HG02571 (cell line): ENCODE measurements around the gene SLC17A5.

Source experiments
- ATAC-seq: cut with Tn5 transposase; IDR thresholded peaks from one replicate; pipeline ENCODE4 v1.9.1; 2021; ENCODE audit warnings: mild to moderate bottlenecking, moderate library complexity; ENCODE audit not compliant: unreplicated experiment

SLC17A5 gene

DNA sequence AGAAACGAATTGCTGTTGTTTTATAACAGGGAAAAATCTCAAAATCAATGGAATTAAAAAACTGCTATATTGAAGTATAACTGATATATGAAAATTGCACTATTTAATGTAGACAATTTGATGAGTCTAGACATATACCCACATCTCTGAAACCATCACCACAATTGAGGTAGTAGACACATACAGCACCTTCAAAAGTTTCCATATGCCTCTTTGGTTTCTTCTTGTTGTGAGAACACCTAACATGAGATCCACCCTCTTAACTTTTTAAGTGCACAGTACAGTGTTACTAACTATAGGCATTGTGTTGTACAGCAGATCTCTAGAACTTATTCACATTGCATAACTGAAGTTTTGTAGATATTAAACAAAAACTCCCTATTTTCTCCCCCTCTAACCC is 14.0 kb upstream of the SLC17A5 start:
- no peak for ATAC-seq

DNA sequence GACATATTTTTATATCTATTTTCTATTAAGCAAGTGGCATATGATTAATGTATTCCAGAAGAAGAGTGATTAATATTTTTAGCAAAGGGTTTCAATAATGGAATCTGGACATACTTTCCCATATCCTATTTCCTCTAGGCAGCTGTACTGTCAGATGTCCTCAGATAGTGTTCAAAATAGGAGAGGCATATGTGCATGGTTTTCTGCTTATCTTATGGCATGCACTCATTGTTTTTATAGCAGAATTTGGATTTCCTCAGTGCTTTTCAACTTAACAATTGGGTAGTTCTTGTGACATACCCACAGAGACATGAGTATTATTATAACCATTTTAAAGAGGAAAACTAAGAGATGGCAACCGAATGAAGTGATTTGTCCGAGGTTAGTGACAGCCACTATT is 12.6 kb upstream of the SLC17A5 start:
- no peak for ATAC-seq

DNA sequence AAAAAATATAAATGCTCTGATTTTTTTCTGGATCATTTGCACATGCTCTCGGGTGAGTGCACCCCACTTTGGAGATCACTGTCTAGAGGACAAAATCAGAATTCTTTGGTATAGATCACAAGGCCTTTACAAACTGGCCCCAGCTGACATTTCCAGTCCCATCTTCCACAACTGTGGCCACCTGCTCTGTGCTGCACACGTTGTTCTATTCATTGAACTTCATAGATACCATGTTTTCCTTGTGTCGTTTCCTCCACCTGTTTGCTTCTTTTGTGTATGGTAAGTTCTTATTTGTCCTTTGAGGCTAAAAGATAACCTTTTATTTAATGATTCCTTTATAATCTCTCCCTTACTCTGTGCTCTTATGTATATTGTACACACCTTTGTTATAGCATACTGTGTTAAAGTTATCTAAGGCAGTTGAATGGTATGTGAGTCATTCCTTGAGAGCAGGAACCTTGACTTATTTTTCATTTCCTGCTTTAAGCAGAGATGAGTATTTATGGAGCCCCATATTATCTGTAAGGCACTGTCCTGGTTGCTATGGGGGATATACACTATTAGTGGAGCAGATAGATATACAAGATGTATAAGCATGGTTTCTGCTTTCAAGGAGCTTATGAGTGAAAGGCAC is 12.0 kb upstream of the SLC17A5 start:
- no peak for ATAC-seq

DNA sequence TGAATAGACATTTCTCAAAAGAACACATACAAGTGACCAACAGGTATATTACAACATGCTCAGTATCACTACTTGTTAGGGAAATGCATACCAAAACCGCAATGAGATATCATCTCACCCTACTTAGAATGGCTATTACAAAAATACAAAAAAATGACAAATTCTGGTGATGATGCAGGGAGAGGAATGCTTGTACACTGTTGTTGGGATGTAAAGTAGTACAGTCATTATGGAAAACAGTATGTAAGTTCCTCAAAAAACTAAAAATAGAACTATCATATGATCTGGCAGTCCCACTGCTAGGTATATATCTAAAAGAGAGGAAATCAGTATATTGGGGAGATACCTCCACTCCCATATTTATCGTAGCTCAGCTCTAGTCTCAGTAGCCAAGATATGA is 10.9 kb upstream of the SLC17A5 start:
- ATAC-seq, result no peak

DNA sequence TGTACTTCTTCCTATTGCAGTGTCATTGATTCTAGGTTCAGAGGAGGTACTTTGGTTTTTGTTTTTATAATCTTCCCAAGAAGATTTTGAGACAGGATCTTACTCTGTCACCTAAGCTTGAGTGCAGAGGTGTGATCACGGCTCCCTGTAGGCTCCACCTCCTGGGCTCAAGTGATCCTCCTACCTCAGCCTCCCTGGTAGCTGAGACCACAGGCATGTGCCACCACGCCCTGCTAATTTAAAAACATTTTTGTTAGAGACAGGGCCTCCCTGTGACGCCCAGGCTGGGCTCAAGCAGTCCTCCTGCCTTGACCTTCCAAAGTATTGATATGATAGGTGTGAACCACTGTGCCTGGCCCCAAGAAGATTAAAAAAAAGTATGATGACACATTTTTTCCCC is 3.4 kb upstream of the SLC17A5 start:
- no peak for ATAC-seq

DNA sequence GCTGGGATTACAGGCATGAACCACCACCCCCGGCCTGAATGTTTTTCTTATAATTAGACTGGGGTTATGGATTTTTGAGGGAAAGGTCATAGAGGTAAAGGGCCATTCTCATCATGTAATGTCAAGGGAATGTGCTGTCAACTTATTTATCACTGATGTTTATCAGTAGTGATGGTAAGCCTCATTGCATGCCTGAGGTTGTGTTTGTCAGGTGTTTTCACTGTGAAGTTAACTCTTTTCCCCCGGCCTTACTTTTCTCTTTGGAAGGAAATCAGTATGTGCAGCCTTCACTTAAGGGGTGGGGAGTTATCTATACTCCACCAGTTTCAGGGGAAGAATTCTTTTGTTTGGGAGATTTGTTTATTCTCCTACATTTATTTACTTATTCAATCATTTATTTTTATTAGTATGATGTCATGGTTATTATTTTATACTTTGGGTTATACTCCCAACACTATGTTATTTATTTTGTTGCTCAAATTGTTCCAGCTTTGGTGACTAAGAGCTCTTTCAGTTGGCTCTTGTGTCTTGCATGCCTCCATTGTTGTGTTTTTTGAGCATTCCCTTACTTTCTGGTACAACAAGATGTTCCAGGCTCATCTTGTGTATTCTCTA is 2.8 kb upstream of the SLC17A5 start:
- ATAC-seq, result no peak

DNA sequence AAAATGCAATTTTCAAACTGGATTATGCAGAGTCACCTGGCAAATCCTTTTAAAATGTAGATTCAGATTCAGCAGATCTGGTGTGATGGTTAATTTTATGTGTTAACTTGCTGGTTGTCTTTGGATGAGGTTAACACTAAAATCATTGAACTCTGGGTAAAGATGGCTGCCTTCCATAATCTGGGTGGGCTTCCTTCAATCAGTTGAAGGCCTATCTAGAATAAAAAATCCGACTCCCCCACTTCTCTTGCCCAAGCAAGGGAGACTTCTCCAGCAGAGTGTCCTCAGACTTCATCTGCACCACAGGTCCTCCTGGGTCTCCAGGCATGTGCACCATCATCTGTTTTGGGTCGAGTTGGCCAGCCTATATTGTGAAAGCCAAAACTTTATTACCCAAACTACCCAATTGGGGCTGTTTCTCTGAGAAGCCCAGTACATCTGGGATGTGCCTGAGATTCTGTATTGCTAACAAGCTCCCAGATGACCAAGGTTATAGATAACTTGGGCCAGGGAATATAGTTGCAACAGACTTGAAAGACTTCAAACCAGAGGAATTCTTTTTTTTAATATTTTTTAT is 1.6 kb upstream of the SLC17A5 start:
- ATAC-seq, result no peak

DNA sequence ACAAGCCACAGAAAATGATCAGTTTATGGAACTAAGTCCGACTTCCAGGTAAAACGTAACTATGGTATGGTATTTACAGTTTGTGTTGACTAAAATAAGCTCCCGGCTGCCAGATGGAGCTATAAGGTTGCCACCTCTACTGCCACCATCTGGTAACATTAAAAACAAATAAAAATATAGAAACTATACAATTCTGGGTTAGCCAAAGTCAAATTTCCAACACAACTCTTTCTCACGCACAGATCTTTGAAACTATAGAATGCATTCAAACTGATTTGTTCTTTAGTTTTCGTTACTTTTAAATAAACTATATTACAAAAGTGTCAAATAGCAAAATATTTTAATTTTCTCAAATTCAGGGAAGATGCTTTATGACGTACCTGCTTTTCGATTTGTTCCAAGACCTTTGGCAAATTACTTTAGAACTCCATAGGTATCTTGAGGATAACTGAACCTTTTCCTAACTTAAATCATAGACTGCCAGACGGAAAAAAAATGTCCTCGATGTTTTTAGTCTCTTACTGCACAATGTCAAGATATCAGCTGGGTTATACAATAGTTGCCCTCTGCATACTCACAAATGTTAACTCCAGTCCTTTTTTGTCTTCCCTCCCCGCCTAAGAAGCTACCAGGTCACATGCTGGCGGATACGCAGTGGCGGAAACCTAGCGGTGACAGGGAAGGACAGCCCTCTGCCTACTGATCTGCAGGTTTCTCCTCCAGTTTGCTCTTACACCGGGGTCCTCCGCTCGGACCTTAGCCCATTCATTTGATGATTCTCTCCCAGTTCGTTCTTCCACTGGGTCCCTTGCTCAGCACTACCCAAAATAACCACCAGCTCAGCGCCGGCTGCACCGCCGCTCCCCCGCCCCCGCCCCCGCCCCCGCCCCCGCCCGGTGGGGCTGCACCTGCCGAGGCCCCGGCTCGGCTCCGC is 888 bp downstream of the SLC17A5 start:
- peak; percentile 48 for ATAC-seq

DNA sequence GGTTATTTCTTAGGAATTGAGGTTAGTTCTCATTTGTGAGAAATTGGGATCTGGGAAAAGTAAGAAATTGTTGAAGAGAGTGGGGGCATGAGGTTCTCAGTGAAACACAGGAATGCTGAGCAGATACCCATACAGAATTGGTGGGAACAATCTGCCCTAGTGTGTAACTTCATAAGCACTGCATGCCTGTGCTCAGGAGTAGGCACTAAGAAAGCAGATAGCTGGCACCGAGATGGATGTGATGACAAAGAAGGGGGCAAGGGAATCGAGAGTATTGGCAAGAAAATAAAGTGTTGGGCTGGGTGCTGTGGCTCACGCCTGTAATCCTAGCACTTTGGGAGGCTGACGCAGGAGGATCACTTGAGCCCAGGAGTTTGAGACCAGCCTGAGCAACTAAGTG is 4.0 kb downstream of the SLC17A5 start:
- no peak for ATAC-seq

DNA sequence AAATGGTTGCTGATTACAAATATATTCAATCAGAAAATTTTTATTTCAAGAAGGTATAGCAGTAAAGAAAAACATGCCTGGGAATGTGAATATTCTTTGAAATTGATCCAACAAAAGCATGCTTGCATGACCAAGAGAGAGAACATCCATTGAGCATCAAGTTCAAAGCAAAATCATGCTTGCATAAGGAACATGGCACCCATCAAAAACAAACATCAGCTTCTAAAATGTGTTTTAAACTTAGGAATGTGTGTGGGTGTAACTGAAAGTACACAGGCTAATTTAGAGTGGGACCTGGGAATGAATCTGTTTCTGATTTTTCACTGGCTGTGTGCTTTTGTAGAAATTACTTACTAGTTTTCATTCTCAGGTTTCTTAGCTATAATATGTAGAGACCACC is 5.6 kb downstream of the SLC17A5 start:
- ATAC-seq, result no peak

DNA sequence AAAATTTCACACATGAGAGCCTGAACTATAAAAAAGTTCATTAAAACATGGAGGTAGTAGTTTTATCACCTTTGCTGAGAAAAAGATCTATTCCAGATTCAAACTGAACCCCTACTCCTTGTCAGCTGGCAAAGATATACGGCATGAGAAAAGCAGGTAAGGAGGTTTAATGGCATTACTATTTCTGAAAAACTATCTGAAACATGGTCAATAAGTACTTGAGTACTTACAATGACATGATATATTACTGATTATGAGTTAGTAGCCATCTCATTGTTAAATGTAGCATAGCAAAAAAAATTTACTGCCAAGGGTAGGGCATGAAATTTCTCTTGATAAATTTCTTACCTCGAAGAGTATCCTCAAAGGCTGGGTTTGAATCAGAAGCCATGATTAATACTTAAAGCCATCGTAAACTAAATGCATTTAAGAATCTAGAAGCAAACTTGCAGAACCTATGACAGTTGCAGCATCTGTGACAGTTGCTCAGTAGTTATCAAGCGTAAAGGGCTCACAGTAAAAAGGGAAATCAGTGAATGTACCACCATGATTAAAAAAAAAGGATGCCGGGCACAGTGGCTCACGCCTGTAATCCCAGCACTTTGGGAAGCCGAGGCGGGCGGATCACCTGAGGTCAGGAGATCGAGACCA is 8.7 kb downstream of the SLC17A5 start:
- no peak for ATAC-seq

DNA sequence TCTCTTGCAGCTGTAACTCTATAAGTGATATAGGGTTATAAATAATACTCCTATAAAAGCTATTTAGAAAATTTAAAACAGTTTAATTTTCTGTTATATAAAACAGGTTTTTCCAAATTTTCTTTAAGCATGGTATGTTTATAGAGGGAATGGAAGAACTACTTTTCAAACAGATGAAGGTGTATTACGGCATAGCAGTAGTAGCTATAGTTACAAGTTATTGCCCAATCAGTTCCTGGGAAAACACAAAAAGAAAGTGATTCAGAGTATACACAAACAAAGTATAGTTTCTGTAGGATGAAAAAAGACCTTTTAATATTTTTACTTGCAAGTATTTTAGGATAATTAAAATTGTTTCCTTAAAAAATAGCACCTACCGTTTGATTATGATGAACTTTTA is 9.8 kb downstream of the SLC17A5 start:
- ATAC-seq, result no peak

DNA sequence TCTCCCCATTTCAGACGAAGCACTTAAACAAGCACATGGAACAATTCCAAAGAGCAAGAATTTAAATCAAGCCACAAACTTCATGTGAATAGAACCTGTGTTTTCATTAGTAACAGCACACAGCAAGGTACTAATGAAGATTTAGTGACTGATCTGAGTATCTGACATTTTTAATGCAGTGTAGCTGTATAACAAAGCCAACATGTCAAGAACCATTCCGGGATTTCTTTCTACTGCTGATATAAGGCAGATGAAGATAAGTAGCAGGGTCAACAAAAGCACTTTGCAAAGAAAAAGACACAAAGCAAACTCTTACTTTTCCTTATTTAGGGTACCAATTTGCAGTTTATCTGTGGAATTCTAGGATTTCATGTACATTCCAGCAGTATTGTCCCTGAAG is 11.3 kb downstream of the SLC17A5 start:
- no peak for ATAC-seq

DNA sequence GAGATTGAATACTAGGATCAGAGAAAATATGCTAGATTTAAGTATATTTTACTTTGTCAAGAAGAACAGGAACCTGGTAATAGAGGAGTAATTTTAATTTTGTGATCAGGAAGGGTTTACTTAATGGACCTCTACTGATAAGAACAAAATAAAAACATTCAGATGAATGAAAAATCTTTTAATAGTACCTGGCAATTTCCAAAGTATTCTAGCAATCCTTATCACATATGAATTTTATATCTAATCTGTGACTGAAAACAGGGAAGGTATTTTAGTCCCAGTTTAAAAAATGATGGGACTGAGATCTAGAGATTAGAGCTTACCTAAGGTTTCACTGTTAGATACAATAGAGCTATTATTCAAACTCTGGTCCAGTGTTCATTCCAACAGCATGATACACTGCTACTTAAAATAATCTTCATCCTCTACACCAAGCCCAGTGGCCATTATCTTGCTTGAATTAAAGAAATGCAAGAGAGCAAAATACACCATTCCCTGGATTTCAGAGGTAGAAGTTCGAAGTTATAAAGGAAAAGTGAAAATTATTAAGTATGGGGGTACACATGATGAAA is 13.5 kb downstream of the SLC17A5 start:
- ATAC-seq, result no peak

DNA sequence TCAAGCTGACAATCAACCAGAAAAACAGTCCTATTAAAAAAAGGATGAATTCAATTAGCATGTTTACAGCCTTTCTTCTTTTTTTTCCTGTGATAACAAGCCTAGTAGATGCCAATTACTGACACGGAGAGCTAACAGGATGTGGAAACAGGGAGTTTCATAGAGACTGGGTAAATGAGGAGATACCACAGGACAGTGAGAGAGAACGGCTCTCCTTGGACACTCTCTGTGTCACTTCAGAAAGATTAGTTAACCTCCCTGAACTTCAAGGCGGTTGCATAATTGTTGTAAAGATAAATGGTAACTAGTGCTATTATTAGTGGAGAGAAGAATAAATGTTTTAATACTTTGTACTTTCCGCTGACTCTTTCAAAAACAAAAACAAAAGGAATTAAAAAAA is 14.8 kb downstream of the SLC17A5 start:
- ATAC-seq, result no peak

DNA sequence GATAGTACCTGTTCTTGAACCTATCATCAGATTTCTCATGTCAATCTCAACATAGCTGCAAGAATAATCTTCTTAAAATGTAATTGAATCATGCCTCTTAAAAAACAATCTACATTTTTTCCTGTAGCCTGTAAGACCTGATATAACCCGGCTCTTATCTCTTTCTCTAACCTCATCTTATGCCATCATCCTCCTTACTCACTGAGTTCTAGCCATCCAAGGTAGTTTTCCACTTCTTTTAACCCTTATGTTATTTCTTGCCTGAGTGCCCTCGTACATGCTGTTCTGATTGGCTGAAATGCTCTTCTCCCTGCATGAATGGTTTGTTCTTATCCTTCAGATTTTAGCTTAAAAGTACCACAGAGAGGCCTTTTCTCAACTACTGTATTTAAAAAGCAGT is 16.4 kb downstream of the SLC17A5 start:
- no peak for ATAC-seq

DNA sequence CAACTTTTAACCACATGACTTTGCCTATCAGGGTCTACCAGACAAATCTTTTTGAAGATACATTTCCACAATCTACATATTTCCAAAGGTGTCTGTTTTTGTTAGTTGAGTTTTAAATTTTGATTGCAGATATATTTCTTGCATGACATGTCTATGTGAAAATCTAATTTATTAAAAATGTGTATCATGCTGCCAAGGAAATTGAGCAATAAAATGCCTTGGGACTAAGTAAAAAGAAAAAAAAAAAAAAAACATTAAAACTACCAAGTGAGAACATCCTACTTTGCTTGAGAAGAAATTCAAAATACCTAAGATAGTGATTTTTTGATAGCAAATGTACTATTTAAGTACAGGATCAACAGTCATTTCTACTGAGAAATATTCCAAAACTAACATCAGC is 17.7 kb downstream of the SLC17A5 start:
- ATAC-seq, result no peak

DNA sequence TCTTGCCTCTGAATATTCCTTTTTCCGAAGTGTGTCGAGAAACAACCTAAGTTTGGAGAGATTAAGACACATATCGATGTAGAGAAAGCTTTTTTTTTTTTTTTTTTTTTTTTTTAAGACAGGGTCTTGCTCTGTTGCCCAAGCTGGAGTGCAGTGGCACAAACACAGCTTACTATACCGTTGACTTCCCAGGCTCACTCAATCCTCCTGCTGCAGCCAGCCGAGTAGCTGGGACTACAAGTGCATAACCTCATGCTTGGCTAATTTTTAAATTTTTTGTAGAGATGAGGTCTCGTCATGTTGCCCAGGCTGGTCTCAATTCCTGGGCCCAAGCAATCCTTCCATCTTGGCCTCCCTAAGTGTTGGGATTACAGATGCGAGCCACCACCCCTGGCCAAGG is 21.4 kb downstream of the SLC17A5 start:
- no peak for ATAC-seq

DNA sequence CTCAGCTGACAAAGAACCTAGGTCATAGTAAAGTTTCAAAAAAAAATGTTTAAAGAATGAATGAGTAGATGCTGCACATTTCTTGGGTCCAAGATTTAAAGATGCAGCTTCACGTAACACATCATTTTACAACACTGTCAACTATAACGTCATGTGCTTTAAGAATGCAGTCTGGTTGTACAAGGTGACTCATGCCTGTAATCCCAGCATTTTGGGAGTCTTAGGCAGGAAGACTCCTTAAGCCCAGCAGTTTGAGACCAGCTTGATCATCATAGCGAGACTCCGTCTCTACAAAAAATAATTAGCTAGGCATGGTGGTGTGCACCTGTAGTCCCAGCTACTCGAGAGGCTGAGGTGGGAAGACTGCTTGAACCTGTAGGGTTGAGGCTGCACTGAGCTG is 21.9 kb downstream of the SLC17A5 start:
- ATAC-seq, result no peak

DNA sequence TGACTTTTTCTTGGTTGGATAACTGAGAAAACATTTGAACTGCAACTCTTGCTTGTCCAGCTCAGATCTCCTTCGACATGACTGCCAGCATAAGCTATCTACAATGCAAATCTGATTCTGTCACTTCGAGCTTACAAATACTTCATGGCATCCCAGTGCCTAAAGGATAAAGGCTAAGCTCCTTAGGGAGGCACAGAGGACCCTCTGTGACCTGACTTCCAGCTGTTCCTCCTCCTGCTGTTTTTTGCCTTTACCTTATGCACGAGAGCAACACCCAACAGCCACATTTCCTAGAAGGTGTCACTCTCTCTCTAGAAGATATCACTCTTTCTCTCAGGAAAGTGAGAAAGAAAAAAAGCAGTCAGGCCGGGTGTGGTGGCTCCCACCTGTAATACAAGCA is 23.4 kb downstream of the SLC17A5 start:
- no peak for ATAC-seq

DNA sequence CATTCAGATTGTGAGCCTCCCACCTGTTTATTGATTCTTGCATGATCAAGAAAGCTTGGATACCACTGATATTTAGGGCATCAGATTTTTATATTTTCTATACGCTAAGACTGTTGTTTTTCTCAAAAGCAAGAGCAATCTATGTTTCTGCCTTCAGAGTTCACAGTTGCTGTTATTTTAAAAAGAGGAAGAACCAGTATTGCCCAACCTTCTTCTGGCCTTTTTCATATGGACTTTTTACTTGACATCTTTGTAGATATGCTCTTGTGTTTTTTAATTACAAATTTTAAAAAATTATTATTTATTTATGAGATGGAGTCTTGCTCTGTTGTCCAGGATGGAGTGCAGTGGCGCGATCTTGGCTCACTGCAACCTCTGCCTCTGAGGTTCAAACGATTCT is 28.9 kb downstream of the SLC17A5 start:
- no peak for ATAC-seq
